GM12891 (cell line): ENCODE data around the gene TATDN2.
"Not testable (repeated sequence)": the region's sequence is repeated elsewhere in the genome, so short reads cannot be mapped to it uniquely, and the experiment has no call there.

Source experiments
- DNase-seq: peaks from one replicate; pipeline ENCODE4 v3.0.0; 2011; ENCODE audit warnings: low spot score; ENCODE audit not compliant: insufficient read length
- FAIRE-seq: peaks from 2 replicates; lab custom pipeline; 2011; peaks lifted over from hg19 to GRCh38; lab: Jason Lieb, UNC
- PAX5 ChIP-seq: IDR thresholded peaks from 2 replicates; pipeline ENCODE4 v1.6.1; 2011; ENCODE audit warnings: low read length, moderate library complexity, mild to moderate bottlenecking; ENCODE audit not compliant: insufficient read depth, severe bottlenecking
- POLR2A ChIP-seq: IDR thresholded peaks from 2 replicates; pipeline ENCODE4 v1.6.1; 2011; ENCODE audit warnings: low read depth, low read length, control low read depth
- POLR2AphosphoS5 ChIP-seq: IDR thresholded peaks from 2 replicates; pipeline ENCODE4 v1.6.1; 2011; ENCODE audit warnings: low read depth, low read length, control low read depth
- POU2F2 ChIP-seq: IDR thresholded peaks from 2 replicates; pipeline ENCODE4 v1.6.1; 2011; ENCODE audit warnings: low read depth, mild to moderate bottlenecking, control low read depth, low read length, moderate library complexity
- SPI1 ChIP-seq: IDR thresholded peaks from 2 replicates; pipeline ENCODE4 v1.6.1; 2011; ENCODE audit warnings: low read depth, low read length, control low read depth
- TAF1 ChIP-seq: IDR thresholded peaks from 2 replicates; pipeline ENCODE4 v1.6.1; 2011; ENCODE audit warnings: low read depth, low read length, control low read depth

Gene TATDN2

DNA sequence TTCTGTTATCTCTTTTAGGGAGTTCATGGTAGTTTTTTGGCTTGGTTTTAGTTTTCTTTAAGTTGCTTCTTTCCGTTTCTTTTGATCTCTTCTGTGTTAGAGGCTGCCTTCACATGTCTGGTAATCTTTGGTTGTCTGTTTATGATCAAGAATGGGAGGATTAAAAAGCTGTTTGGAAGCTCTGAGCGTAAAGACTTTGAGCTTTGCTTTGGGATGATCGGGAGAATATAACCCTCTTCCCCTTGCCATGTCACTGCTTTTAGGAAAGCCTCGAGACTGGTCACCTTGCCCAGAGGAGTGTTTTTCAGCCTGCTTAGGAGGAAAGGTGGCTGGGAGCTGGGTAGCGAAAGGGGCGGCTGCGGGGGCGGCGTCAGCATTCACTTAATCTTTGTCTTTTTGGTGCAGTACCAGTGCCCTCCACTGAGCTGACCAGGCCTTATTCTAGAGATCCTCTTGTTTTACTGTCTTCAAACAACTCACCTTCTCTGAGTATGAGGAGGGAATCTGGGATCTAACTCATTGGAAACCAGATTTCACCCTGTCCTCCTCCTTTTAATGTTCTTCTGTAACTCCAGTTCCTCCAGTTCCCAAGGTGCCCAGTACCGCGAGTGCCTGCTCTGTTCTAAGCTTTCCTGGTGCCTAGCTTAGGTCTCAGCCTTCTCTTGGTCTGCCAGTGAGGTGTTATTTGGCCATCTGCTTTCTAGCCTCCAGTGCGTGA lies 15.5 kb downstream of the TATDN2 start:
- no peak for DNase-seq

DNA sequence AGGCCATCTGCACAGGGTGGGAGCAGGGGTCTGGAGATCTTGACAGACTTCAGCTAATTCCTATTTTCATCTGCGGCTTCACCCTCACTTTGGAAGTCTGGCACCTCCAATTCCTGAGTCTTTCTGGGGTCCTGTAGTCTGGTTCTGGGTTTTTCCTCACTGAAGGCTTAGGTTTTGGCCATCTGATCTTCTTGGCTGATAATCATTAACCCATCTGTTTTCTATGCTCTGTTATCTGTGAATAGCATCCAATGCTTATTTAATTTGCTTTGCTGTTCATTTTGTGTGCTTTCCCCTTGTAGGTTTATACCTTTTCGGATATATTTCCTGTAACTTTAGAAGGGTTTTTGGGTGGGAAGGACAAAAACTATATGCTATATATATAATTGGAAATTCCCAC lies 17.6 kb downstream of the TATDN2 start:
- TF ChIP-seq POLR2AphosphoS5 (no peak), TAF1 (no peak), SPI1 (no peak), POU2F2 (no peak), POLR2A (no peak), PAX5 (no peak)
- FAIRE-seq (no peak), DNase-seq (no peak)

More for the DNA sequence above, 15.5 kb downstream of the TATDN2 start:
- no peak for FAIRE-seq
- TF ChIP-seq TAF1 (no peak), POU2F2 (no peak), SPI1 (no peak), POLR2AphosphoS5 (no peak)

DNA sequence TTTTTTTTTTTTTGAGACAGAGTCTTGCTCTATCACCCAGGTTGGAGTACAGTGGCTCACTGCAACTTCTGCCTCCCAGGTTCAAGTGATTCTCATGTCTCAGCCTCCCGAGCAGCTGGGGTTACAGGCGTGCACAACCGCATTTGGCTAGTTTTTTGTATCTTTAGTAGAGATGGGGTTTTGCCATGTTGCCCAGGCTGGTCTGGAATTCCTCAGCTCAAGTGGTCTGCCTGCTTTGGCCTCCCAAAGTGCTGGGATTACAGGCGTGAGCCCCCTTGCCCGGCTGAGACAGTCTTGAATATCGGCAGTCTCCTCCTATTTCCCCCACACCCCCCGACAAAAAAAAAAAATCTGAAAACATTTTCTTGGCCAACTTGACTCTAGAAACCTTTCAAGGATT lies 18.7 kb downstream of the TATDN2 start:
- not testable (repeated sequence) for FAIRE-seq, DNase-seq

DNA sequence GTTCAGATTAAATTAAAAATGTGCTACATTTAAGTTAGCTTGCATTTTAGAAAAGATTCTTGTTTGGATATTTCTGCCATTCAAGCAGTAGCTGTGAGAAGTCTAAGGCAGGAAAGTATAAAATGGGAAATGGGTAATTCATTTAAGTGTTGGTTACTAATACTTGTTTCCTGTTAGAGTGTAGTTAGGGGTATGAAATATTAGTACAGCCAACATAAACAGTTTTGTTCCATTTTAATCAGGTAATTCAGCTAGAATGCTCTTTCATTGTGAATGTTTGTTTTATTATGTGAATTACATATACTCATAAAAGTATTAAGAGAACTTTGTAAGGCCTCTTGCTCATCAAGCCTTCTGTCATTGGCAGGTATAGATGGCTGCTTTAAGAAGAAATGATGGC lies 19.9 kb downstream of the TATDN2 start:
- FAIRE-seq (no peak), DNase-seq (no peak)
- no peak for TF ChIP-seq POU2F2
- no peak for TF ChIP-seq POLR2A
- TF ChIP-seq PAX5, result no peak
- no peak for TF ChIP-seq SPI1
- TF ChIP-seq TAF1, result no peak
- TF ChIP-seq POLR2AphosphoS5, result no peak

DNA sequence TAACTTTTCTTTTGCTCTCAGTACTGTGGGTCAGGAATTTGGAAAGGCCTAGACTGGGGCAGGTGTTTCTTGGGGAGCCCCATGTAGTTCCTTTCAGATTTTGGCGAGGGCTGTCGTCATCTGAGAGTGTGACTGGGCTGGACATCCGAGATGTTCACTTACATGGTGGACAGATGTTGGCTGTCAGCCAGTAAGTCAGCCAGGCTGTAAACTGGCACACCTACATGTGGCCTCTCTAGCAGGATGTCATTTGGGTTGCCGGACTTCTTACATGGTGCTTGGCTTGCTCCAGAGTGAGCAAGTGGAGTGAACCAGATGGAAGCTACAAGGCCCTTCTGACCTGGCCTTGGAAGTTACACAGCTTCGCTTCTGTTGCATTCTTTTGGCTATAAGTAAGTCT lies 20.7 kb downstream of the TATDN2 start:
- FAIRE-seq (no peak), DNase-seq (no peak)
- TF ChIP-seq POLR2AphosphoS5 (no peak), SPI1 (no peak), POU2F2 (no peak), PAX5 (no peak), TAF1 (no peak), POLR2A (no peak)

DNA sequence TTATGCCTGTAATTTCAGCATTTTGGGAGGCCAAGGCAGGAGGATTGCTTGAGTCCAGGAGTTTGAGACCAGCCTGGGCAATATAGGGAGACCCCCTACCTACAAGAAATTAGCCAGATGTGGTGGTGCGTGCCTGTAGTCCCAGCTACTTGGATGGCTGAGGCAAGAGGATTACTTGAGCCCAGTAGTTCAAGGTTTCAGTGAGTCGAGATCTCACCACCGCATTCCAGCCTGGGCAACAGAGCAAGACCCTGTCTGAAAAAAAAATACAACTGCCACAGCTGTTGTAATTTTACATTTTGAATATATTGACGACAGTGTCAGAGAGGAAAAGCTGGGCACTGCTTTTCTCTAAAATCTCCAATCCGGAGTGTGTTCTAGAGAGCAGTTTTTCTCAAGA lies 21.2 kb downstream of the TATDN2 start:
- FAIRE-seq, result no peak

DNA sequence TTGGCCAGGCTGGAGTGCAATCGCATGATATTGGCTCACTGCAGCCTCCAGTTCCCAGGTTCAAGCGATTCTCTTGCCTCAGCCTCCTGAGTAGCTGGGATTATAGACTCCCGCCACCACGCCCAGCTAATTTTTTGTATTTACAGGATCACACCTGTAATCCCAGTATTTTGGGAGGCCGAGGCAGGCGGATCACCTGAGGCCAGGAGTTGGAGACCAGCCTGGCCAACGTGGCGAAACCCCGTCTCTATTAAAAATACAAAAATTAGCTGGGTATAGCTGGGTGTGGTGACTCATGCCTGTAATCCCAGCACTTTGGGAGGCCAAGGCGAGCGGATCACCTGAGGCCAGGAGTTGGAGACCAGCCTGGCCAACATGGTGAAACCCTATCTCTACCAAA lies 24.2 kb downstream of the TATDN2 start:
- DNase-seq, FAIRE-seq: not testable (repeated sequence)

More for the DNA sequence above, 21.2 kb downstream of the TATDN2 start:
- no peak for TF ChIP-seq POLR2AphosphoS5
- no peak for TF ChIP-seq PAX5
- no peak for DNase-seq

DNA sequence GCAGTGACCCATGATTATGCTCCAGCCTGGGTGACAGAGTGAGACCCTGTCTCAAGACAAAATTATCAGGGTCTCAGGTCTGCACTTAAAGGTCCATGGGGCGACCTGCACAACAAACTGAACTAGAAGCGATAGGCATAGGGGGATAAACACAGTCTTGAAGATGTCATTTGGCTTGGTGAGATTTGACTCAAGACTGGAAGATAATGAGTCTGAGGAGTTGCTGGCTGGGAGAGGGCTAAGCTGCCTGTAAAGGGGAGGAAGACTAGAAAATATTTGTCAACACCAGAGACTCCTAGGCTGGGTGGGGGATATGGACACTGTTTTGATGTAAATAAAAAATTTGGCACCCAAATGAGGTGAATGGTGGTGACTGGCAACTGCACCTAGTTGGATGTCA lies 24.7 kb downstream of the TATDN2 start:
- DNase-seq (no peak), FAIRE-seq (no peak)
- TF ChIP-seq POLR2A (no peak), PAX5 (no peak), POU2F2 (no peak), POLR2AphosphoS5 (no peak)

DNA sequence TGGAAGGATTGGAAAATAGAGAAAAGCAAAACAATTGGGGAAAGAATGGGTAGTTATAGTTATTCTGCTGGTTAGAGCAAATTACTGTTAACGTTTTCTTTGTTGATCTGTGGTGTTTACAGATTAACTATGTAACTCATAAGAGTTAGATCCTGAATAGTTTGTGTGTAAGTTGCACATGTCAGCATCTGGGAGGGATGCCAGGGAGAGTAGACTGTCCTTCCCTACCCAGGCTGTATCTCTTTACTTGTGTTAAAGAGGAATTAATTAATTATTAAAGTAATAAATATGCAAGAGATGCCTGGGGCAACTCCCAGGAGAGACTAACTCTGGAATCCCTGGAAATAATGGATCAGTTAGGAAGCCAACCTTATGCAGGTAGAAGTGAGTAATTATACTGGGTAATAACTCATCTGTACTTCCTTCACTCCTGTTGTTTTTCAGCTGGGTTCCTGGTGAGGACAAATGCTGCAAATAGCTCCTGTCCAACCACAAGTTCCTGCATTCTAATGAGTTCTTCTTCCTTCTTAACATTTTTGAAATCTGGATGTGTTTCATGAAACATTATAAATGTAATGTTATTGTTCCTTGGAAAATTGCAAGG lies 25.5 kb downstream of the TATDN2 start:
- DNase-seq, result no peak
- no peak for FAIRE-seq
- TF ChIP-seq POLR2A (no peak), POLR2AphosphoS5 (no peak), PAX5 (no peak), POU2F2 (no peak), TAF1 (no peak), SPI1 (no peak)

DNA sequence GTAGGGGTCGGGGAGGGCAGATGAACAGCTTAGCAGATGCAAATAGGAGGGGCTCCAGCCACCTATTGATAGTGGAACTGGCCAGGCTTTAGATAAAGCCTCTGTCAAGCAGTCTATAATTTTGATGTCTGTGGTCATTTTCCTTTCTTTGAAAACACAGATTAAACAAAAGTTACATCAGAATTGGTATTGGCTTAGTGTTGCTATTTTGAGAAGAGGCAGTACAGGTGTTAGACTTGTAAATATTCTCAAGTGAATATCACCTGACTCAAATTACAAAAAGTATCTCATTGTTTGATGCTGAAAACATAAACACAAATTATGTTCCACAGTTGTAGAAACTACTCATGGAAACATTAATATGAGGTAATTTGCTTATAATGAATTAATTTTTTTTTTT lies 26.3 kb downstream of the TATDN2 start:
- FAIRE-seq (no peak), DNase-seq (no peak)

DNA sequence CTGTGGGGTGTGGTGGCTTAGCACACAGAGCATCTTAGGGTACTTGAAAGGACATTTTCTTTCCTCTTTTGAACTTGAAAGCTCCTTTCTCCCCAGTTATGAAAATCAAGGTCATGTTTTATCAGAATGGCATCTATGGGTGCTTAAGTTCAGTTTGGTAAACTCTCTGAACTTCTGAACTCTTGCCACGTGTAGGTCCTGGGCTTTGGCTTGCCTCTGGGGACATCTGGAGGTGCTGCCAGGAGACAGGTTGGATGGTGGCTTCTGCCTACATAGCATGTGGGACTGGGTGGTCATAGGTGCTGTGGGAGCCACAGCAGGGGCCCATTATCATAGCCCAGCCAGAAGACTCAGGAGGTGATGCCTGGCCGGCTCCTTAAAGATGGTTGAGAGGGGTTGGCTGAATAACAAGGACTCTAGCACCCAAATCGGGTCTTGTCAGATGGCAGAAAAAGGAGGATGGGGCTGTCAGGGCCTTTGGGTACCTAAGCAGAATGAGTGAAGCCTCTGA lies 28.9 kb downstream of the TATDN2 start:
- FAIRE-seq (no peak), DNase-seq (no peak)
- TF ChIP-seq POLR2A (no peak), POLR2AphosphoS5 (no peak), TAF1 (no peak), SPI1 (no peak), PAX5 (no peak), POU2F2 (no peak)

More for the DNA sequence above, 26.3 kb downstream of the TATDN2 start:
- TF ChIP-seq POU2F2 (no peak), POLR2A (no peak), POLR2AphosphoS5 (no peak), TAF1 (no peak), PAX5 (no peak), SPI1 (no peak)
